ENCODE data around the gene GREB1L. TPM values are rescaled to one million over a fixed set of nuclear protein-coding genes. Genes with fewer than 3 reads are reported as not detected.

The GREB1L gene
- total and polyA plus RNA-seq, 2 donors (not counting 1 experiment from before 2014, with no cell fraction given): 0.33 to 0.41 TPM

DNA sequence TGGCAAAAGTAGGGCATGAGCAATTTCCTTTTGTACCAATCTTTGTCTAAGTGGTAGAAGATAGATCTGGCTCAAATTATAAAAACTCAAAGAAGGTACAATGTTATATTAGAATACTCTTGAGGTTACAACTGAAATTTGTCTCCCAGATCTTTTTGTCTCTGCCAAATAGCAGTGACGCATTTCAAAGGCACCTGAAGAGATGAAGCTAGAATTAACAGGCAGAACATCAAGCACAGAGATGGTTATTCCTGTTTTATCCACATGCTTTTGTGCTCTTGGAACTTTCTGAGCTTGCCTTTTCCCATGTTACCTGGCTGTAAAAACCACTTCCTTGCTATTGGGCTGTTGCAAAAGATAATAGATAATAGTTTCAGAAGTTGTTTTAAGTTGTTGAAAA is 74.3 kb downstream of the GREB1L start:
- Histone ChIP-seq H3K9me3 (ENCODE audit: control insufficient read depth, insufficient read depth, low read depth, low read length) (no peaks in the 10 kb centered on the region), H3K4me3 (replicated peaks in 1 of 4; ENCODE audit: control extremely low read depth in 1 of 4, insufficient read depth in 1 of 4, low read depth in 3 of 4, low read length in 4 of 4) (no peak overlapping the region), H2AFZ (ENCODE audit: low read length) (no peak overlapping the region), H4K20me1 (ENCODE audit: control insufficient read depth, extremely low read depth, insufficient read depth, low read length) (no peaks in the 10 kb centered on the region), H3K79me2 (ENCODE audit: control insufficient read depth, insufficient read depth, low read length) (no peaks in the 10 kb centered on the region), H3K27ac (ENCODE audit: insufficient read depth, low read length) (no peak overlapping the region), H3K27me3 (ENCODE audit: control insufficient read depth, insufficient read depth, low read length) (no peaks in the 10 kb centered on the region), H3K9ac (ENCODE audit: insufficient read depth, low read length) (no peak overlapping the region), H3K4me2 (ENCODE audit: extremely low read depth, insufficient read depth, low read length) (no peak overlapping the region), H3K36me3 (ENCODE audit: control insufficient read depth, insufficient read depth, low read length) (no peaks in the 10 kb centered on the region), H3K4me1 (ENCODE audit: control insufficient read depth, extremely low read depth, insufficient read depth, low read length) (no peaks in the 10 kb centered on the region)
- TF ChIP-seq EZH2 (IDR thresholded peaks at IDR 0.05; ENCODE audit: low read length, missing control alignments): no peak
- TF ChIP-seq, protein P1, sequence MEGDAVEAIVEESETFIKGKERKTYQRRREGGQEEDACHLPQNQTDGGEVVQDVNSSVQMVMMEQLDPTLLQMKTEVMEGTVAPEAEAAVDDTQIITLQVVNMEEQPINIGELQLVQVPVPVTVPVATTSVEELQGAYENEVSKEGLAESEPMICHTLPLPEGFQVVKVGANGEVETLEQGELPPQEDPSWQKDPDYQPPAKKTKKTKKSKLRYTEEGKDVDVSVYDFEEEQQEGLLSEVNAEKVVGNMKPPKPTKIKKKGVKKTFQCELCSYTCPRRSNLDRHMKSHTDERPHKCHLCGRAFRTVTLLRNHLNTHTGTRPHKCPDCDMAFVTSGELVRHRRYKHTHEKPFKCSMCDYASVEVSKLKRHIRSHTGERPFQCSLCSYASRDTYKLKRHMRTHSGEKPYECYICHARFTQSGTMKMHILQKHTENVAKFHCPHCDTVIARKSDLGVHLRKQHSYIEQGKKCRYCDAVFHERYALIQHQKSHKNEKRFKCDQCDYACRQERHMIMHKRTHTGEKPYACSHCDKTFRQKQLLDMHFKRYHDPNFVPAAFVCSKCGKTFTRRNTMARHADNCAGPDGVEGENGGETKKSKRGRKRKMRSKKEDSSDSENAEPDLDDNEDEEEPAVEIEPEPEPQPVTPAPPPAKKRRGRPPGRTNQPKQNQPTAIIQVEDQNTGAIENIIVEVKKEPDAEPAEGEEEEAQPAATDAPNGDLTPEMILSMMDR (conservative IDR thresholded peaks at IDR 0.05 in 1 of 2, IDR thresholded peaks at IDR 0.05 in 1 of 2; ENCODE audit: low read depth in 1 of 2, low read length in 2 of 2): no peak
- DNase-seq (ENCODE audit: low read depth in 2 of 2): peak in 1 of 2 donors; percentile 82

DNA sequence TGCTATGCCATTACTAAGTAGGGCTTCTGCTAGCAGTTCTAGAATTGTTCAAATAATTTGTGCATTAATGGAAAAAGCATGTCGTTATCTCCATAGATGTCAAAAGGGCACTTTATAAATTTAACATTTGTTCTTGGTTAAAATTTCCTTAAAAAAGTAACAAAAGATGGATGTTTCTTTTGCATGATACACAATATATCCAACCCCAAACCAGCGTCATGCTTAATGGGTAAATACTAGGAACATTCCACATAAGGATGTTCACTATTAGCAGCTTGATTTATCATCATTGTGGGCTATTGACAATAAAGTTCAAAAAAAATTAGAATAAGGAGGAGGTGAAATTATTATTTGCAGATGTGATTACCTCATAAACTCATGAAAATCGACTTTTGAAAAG is 79.7 kb downstream of the GREB1L start:
- Histone ChIP-seq H4K20me1 (ENCODE audit: control insufficient read depth, extremely low read depth, insufficient read depth, low read length) (no peaks in the 10 kb centered on the region), H3K27ac (ENCODE audit: insufficient read depth, low read length) (no peak overlapping the region), H3K9me3 (ENCODE audit: control insufficient read depth, insufficient read depth, low read depth, low read length) (no peaks in the 10 kb centered on the region), H3K27me3 (ENCODE audit: control insufficient read depth, insufficient read depth, low read length) (no peaks in the 10 kb centered on the region), H3K79me2 (ENCODE audit: control insufficient read depth, insufficient read depth, low read length) (no peaks in the 10 kb centered on the region), H3K4me2 (ENCODE audit: extremely low read depth, insufficient read depth, low read length) (no peak overlapping the region), H3K4me3 (replicated peaks in 1 of 4; ENCODE audit: control extremely low read depth in 1 of 4, insufficient read depth in 1 of 4, low read depth in 3 of 4, low read length in 4 of 4) (no peak overlapping the region), H3K9ac (ENCODE audit: insufficient read depth, low read length) (no peak overlapping the region), H3K4me1 (ENCODE audit: control insufficient read depth, extremely low read depth, insufficient read depth, low read length) (no peaks in the 10 kb centered on the region), H3K36me3 (ENCODE audit: control insufficient read depth, insufficient read depth, low read length) (no peaks in the 10 kb centered on the region), H2AFZ (ENCODE audit: low read length) (no peak overlapping the region)
- TF ChIP-seq EZH2 (IDR thresholded peaks at IDR 0.05; ENCODE audit: low read length, missing control alignments): no peak
- TF ChIP-seq, protein P1 (conservative IDR thresholded peaks at IDR 0.05 in 1 of 2, IDR thresholded peaks at IDR 0.05 in 1 of 2; ENCODE audit: low read depth in 1 of 2, low read length in 2 of 2): no peak
- DNase-seq (ENCODE audit: low read depth in 2 of 2): no peak

DNA sequence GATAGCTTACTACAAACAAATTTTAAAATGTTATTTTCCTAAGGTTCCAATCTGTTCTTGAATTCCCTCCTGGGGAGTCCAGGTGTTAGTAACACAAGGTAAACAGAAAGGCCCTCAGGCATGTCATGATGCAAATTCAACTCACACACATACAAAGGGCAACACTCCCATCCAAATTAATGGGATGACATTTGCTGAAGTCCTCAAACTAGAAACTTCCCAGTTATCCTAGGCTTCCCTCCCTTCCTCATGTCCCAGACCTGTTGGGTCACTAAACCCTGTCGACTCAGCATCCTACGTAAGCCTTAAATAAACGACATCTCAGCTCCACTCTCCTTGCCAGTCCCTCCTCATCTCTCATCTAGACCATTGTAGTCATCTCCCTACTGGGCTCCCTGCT is 85.1 kb downstream of the GREB1L start:
- H3K4me1 ChIP-seq (ENCODE audit: control insufficient read depth, extremely low read depth, insufficient read depth, low read length): peaks cover 5% of the 10 kb centered on the region
- H3K4me3 ChIP-seq (replicated peaks in 1 of 4; ENCODE audit: control extremely low read depth in 1 of 4, insufficient read depth in 1 of 4, low read depth in 3 of 4, low read length in 4 of 4): no peak overlapping the region
- no peaks in the 10 kb centered on the region for H3K79me2 ChIP-seq (ENCODE audit: control insufficient read depth, insufficient read depth, low read length)
- DNase-seq (ENCODE audit: low read depth in 2 of 2): no peak
- no peak overlapping the region for H3K4me2 ChIP-seq (ENCODE audit: extremely low read depth, insufficient read depth, low read length)
- H3K9ac ChIP-seq (ENCODE audit: insufficient read depth, low read length): no peak overlapping the region
- no peak for TF ChIP-seq EZH2 (IDR thresholded peaks at IDR 0.05; ENCODE audit: low read length, missing control alignments)
- TF ChIP-seq, protein P1 (conservative IDR thresholded peaks at IDR 0.05 in 1 of 2, IDR thresholded peaks at IDR 0.05 in 1 of 2; ENCODE audit: low read depth in 1 of 2, low read length in 2 of 2): no peak
- H3K9me3 ChIP-seq (ENCODE audit: control insufficient read depth, insufficient read depth, low read depth, low read length): no peaks in the 10 kb centered on the region
- H3K27me3 ChIP-seq (ENCODE audit: control insufficient read depth, insufficient read depth, low read length): no peaks in the 10 kb centered on the region
- no peak overlapping the region for H3K27ac ChIP-seq (ENCODE audit: insufficient read depth, low read length)
- no peaks in the 10 kb centered on the region for H3K36me3 ChIP-seq (ENCODE audit: control insufficient read depth, insufficient read depth, low read length)
- no peak overlapping the region for H2AFZ ChIP-seq (ENCODE audit: low read length)
- H4K20me1 ChIP-seq (ENCODE audit: control insufficient read depth, extremely low read depth, insufficient read depth, low read length): no peaks in the 10 kb centered on the region

Data from fibroblast of lung (primary cell).